Omental fat pad (tissue), 4 donors: ENCODE measurements around the gene CCDC97. TPM values are rescaled to one million over a fixed set of nuclear protein-coding genes. Genes with fewer than 3 reads are reported as not detected.
"Not testable (repeated sequence)": the region's sequence is repeated elsewhere in the genome, so short reads cannot be mapped to it uniquely, and the experiment has no call there.

Experiments used
- ATAC-seq: fragments of 150-250 bp; one replicate; pipeline ENCODE4 v1.9.1; 2016; ENCODE audit warnings: mild to moderate bottlenecking, moderate library complexity; ENCODE audit not compliant: low FRiP score
- DNase-seq: peaks from one replicate; pipeline ENCODE4 v3.0.0-alpha.2; 2019; ENCODE audit warnings: low spot score
- CTCF ChIP-seq, 3 donors: fragments of 450-650 bp; IDR thresholded peaks; one replicate each; pipeline ENCODE4 v1.5.1; 2016 to 2017; ENCODE audit warnings: antibody characterized with exemption in 3 of 3, mild to moderate bottlenecking in 3 of 3, moderate library complexity in 2 of 3
- total RNA-seq, 4 donors: library from RNA; depleted of rRNA; stranded (reverse); fragments of >200 nt; gene quantifications; one replicate each; pipeline ENCODE4 v1.1.0, GENCODE V29; 2016

CCDC97 gene
- total RNA-seq, 4 donors from 2014 or later, result 11.8 to 16.6 (median 13.9) TPM

GRCh38 chr19:41364524-41365391, 54.8 kb downstream of the CCDC97 start:
- TF ChIP-seq CTCF (IDR thresholded peaks at IDR 0.05), result no peak
- no peak for DNase-seq
- ATAC-seq, result peak; percentile 2

GRCh38 chr19:41366089-41366488, 56.1 kb downstream of the CCDC97 start:
- DNase-seq (no peak), ATAC-seq (no peak)
- TF ChIP-seq CTCF (IDR thresholded peaks at IDR 0.05), result no peak

- no peak for DNase-seq
- TF ChIP-seq CTCF (IDR thresholded peaks at IDR 0.05), result no peak
- peak; percentile 42 for ATAC-seq
These were observed 57.9 kb downstream of the CCDC97 start for GRCh38 chr19:41367848-41368301.

- no peak for ATAC-seq
- DNase-seq, result no peak
- TF ChIP-seq CTCF (IDR thresholded peaks at IDR 0.05), result no peak
These were observed 59.8 kb downstream of the CCDC97 start for GRCh38 chr19:41369769-41370168.

GRCh38 chr19:41371119-41371518, 61.1 kb downstream of the CCDC97 start:
- DNase-seq, ATAC-seq: not testable (repeated sequence)

- no peak for DNase-seq
- no peak for ATAC-seq
- no peak for TF ChIP-seq CTCF (IDR thresholded peaks at IDR 0.05)
These were observed 61.6 kb downstream of the CCDC97 start for GRCh38 chr19:41371541-41371940.

- no peak for ATAC-seq
- no peak for DNase-seq
- TF ChIP-seq CTCF (IDR thresholded peaks at IDR 0.05), result no peak
These were observed 62.5 kb downstream of the CCDC97 start for GRCh38 chr19:41372501-41372900.
